ENCODE measurements around the gene ARHGEF4. TPM values are rescaled to one million over a fixed set of nuclear protein-coding genes. Genes with fewer than 3 reads are reported as not detected.
A peak's percentile ranks its signal among the peaks of the same experiment; 100 is the strongest.
"Not testable (repeated sequence)": the region's sequence is repeated elsewhere in the genome, so short reads cannot be mapped to it uniquely, and the experiment has no call there.

Gene ARHGEF4
- total RNA-seq, 1 experiment from 2014 or later, result 0.80 TPM

DNA sequence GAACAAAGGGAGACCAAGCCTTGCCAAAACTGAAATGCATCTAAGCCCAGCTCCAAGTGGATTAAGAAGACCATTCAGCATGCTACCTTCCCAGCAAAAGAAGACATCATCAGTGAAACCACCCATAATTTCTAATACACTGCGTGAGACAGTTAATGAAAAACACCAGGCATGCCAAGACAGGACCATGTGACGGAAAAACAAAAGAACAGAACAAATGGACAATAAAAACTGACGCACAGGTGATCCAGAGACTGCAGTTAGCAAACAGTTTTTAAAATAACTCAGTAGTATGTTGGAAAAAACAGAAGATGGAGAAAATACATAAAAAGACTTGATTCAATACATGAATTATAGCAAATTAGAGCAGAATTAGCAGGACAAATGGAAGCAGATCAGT lies 241.3 kb downstream of the ARHGEF4 start:
- peaks cover 33% of the 10 kb centered on the region for H3K36me3 ChIP-seq (ENCODE audit: control insufficient read depth, insufficient read depth, low read length)
- no peaks in the 10 kb centered on the region for H3K4me1 ChIP-seq (ENCODE audit: control insufficient read depth, insufficient read depth, low read length)
- ATAC-seq (no peak), DNase-seq (ENCODE audit: low read depth, low spot score) (no peak)
- no peak overlapping the region for H3K4me3 ChIP-seq (ENCODE audit: low read depth in 2 of 2, low read length in 2 of 2)
- H3K27ac ChIP-seq (ENCODE audit: low read length), result no peak overlapping the region
- in situ Hi-C loops (cut with HindIII; ENCODE audit: low pct_unique_long_range_greater_than_20kb, low sequenced_read_pairs), result no loop called here
- intact Hi-C loops (cut with micrococcal nuclease; ENCODE audit: unreplicated experiment), result no loop called here
- no peaks in the 10 kb centered on the region for H3K27me3 ChIP-seq (ENCODE audit: control insufficient read depth, insufficient read depth, low read length)
- ChIA-PET CTCF (no interaction called here), POLR2A (interaction anchor here (0.9 kb wide), 1 partner anchor 11 kb away, joined by 6 read pairs; no protein-coding TSS in a partner anchor)
- TF ChIP-seq, protein P1, sequence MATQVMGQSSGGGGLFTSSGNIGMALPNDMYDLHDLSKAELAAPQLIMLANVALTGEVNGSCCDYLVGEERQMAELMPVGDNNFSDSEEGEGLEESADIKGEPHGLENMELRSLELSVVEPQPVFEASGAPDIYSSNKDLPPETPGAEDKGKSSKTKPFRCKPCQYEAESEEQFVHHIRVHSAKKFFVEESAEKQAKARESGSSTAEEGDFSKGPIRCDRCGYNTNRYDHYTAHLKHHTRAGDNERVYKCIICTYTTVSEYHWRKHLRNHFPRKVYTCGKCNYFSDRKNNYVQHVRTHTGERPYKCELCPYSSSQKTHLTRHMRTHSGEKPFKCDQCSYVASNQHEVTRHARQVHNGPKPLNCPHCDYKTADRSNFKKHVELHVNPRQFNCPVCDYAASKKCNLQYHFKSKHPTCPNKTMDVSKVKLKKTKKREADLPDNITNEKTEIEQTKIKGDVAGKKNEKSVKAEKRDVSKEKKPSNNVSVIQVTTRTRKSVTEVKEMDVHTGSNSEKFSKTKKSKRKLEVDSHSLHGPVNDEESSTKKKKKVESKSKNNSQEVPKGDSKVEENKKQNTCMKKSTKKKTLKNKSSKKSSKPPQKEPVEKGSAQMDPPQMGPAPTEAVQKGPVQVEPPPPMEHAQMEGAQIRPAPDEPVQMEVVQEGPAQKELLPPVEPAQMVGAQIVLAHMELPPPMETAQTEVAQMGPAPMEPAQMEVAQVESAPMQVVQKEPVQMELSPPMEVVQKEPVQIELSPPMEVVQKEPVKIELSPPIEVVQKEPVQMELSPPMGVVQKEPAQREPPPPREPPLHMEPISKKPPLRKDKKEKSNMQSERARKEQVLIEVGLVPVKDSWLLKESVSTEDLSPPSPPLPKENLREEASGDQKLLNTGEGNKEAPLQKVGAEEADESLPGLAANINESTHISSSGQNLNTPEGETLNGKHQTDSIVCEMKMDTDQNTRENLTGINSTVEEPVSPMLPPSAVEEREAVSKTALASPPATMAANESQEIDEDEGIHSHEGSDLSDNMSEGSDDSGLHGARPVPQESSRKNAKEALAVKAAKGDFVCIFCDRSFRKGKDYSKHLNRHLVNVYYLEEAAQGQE (IDR thresholded peaks at IDR 0.05; ENCODE audit: insufficient read depth in 1 of 2, low read depth in 2 of 2, low read length in 1 of 2), result no peak
- TF ChIP-seq CTCF (IDR thresholded peaks at IDR 0.05), result no peak
- TF ChIP-seq TCF7L2 (IDR thresholded peaks at IDR 0.05; ENCODE audit: low read depth, low read length), result no peak
- no peak for TF ChIP-seq POLR2AphosphoS5 (IDR thresholded peaks at IDR 0.05; ENCODE audit: low read depth, low read length)
- no peak for TF ChIP-seq SIN3A (IDR thresholded peaks at IDR 0.05; ENCODE audit: borderline replicate concordance, insufficient read depth, low read depth, low read length)
- BruUV-seq (replicated peaks), result TSS peak; percentile 0
- no peaks in the 10 kb centered on the region for H3K9me3 ChIP-seq (ENCODE audit: control insufficient read depth, insufficient read depth, low read depth, low read length)

DNA sequence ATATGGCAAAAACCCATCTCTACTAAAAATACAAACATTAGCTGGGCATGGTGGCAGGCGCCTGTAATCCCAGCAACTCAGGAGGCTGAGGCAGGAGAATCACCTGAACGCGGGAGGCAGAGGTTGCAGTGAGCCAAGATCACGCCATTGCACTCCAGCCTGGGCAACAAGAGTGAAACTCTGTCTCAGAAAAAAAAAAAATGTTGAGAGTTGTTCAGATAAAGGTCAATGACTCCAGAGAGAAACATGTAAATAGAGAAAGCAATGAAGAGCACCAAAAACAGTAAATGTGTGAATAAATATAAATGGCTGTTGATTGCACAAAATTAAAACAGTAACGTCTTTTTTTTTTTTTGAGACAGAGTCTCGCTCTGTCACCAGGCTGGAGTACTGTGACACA lies 243.2 kb downstream of the ARHGEF4 start:
- H3K4me1 ChIP-seq (ENCODE audit: control insufficient read depth, insufficient read depth, low read length); H3K9me3 ChIP-seq (ENCODE audit: control insufficient read depth, insufficient read depth, low read depth, low read length); H3K4me3 ChIP-seq (ENCODE audit: low read depth in 2 of 2, low read length in 2 of 2); intact Hi-C loops (cut with micrococcal nuclease; ENCODE audit: unreplicated experiment); POLR2A ChIA-PET; BruUV-seq (replicated peaks); H3K27ac ChIP-seq (ENCODE audit: low read length); H3K27me3 ChIP-seq (ENCODE audit: control insufficient read depth, insufficient read depth, low read length); DNase-seq (ENCODE audit: low read depth, low spot score); ATAC-seq; CTCF ChIA-PET; in situ Hi-C loops (cut with HindIII; ENCODE audit: low pct_unique_long_range_greater_than_20kb, low sequenced_read_pairs): not testable (repeated sequence)
- H3K36me3 ChIP-seq (ENCODE audit: control insufficient read depth, insufficient read depth, low read length), result peaks cover 31% of the 10 kb centered on the region

DNA sequence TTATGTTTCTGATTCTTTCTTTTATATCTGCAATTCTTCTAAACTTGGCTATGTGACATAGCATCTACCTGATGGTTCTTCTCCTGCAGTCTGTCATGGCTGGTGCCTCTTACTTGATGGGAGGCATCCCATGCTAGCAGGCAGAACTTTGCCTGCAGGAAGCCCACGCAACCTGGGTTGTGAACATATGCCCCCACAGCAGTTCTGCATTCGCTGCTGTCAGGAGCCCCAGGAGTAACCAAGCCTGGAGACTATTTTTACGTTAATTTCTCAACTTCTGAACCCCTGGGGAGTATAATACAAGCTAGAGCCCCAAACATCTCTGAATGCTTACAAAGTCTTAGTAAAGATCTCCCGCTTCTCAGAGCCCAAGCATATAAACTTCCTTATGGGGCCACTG lies 244.5 kb downstream of the ARHGEF4 start:
- CTCF ChIA-PET, result no interaction called here
- DNase-seq (ENCODE audit: low read depth, low spot score), result no peak
- Histone ChIP-seq H3K27me3 (ENCODE audit: control insufficient read depth, insufficient read depth, low read length) (no peaks in the 10 kb centered on the region), H3K9me3 (ENCODE audit: control insufficient read depth, insufficient read depth, low read depth, low read length) (no peaks in the 10 kb centered on the region), H3K4me3 (ENCODE audit: low read depth in 2 of 2, low read length in 2 of 2) (no peak overlapping the region), H3K36me3 (ENCODE audit: control insufficient read depth, insufficient read depth, low read length) (peaks cover 31% of the 10 kb centered on the region), H3K27ac (ENCODE audit: low read length) (no peak overlapping the region), H3K4me1 (ENCODE audit: control insufficient read depth, insufficient read depth, low read length) (no peaks in the 10 kb centered on the region)
- intact Hi-C loops (cut with micrococcal nuclease; ENCODE audit: unreplicated experiment) (no loop called here), in situ Hi-C loops (cut with HindIII; ENCODE audit: low pct_unique_long_range_greater_than_20kb, low sequenced_read_pairs) (no loop called here)
- TSS peak; percentile 38 for BruUV-seq (replicated peaks)
- POLR2A ChIA-PET, result no interaction called here
- ATAC-seq, result no peak
- TF ChIP-seq POLR2AphosphoS5 (IDR thresholded peaks at IDR 0.05; ENCODE audit: low read depth, low read length) (no peak), SIN3A (IDR thresholded peaks at IDR 0.05; ENCODE audit: borderline replicate concordance, insufficient read depth, low read depth, low read length) (no peak), CTCF (IDR thresholded peaks at IDR 0.05) (no peak), TCF7L2 (IDR thresholded peaks at IDR 0.05; ENCODE audit: low read depth, low read length) (no peak)
- TF ChIP-seq, protein P1 (IDR thresholded peaks at IDR 0.05; ENCODE audit: insufficient read depth in 1 of 2, low read depth in 2 of 2, low read length in 1 of 2), result no peak
